ENCODE data around the gene SHROOM1.

DNA sequence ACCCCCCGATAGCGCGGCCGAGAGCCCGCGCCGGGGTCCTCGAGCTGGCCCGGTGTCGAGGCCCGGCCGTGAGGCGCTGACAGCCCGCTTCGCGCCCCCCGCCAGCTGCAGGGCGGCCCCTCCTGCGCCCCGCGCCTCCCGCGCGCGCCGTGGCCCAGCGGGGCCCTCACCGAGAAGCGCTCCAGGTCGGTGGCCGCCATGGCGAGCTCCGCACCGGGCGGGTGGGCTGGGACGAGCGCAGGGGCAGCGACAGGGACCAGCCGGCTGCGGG, 53.6 kb downstream of the SHROOM1 start:
- TF ChIP-seq, protein P1, sequence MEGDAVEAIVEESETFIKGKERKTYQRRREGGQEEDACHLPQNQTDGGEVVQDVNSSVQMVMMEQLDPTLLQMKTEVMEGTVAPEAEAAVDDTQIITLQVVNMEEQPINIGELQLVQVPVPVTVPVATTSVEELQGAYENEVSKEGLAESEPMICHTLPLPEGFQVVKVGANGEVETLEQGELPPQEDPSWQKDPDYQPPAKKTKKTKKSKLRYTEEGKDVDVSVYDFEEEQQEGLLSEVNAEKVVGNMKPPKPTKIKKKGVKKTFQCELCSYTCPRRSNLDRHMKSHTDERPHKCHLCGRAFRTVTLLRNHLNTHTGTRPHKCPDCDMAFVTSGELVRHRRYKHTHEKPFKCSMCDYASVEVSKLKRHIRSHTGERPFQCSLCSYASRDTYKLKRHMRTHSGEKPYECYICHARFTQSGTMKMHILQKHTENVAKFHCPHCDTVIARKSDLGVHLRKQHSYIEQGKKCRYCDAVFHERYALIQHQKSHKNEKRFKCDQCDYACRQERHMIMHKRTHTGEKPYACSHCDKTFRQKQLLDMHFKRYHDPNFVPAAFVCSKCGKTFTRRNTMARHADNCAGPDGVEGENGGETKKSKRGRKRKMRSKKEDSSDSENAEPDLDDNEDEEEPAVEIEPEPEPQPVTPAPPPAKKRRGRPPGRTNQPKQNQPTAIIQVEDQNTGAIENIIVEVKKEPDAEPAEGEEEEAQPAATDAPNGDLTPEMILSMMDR (IDR thresholded peaks at IDR 0.05) = no peak
- no peak for TF ChIP-seq POLR2A (IDR thresholded peaks at IDR 0.05)

Data from stomach (tissue), 4 donors.